C4-2B (cell line): ENCODE data around the gene KIF1A.

Experiments used
- ZFX ChIP-seq: fragments of 450-650 bp; IDR thresholded peaks from 2 replicates; pipeline ENCODE4 v1.6.1; 2017
- TF ChIP-seq, protein P1 (sequence below): fragments of 450-650 bp; conservative IDR thresholded peaks from 2 replicates; pipeline ENCODE4 v1.5.1; 2017; ENCODE audit warnings: mild to moderate bottlenecking

DNA sequence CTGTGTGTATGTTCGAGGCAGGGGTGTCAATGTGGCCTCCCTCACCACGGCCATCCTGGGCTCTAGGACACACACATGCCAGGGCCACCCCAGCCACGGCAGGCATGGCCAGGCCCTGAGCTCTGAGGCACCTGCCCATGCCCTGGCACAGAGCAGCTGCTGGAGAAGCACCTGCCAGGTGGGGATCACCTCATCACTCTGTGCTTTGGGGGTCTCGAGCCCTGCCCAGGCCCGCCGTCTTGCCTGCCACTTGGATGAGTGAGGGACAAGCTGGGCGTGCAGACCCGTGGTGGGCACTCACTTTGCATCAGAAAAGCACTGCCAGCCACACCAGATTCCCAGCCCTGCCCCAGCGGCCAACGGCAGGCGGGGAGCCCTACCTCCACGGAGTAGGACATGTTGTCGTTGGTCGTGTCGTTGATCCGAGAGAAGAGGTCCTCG is 33.1 kb downstream of the KIF1A start:
- TF ChIP-seq, protein P1, sequence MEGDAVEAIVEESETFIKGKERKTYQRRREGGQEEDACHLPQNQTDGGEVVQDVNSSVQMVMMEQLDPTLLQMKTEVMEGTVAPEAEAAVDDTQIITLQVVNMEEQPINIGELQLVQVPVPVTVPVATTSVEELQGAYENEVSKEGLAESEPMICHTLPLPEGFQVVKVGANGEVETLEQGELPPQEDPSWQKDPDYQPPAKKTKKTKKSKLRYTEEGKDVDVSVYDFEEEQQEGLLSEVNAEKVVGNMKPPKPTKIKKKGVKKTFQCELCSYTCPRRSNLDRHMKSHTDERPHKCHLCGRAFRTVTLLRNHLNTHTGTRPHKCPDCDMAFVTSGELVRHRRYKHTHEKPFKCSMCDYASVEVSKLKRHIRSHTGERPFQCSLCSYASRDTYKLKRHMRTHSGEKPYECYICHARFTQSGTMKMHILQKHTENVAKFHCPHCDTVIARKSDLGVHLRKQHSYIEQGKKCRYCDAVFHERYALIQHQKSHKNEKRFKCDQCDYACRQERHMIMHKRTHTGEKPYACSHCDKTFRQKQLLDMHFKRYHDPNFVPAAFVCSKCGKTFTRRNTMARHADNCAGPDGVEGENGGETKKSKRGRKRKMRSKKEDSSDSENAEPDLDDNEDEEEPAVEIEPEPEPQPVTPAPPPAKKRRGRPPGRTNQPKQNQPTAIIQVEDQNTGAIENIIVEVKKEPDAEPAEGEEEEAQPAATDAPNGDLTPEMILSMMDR = no peak
- TF ChIP-seq ZFX = no peak
